ENCODE results near the gene CISH.

CISH gene

GRCh38 chr3:50562861-50563260, 48.7 kb downstream of the CISH start:
- no peak for TF ChIP-seq CTCF (IDR thresholded peaks at IDR 0.05; ENCODE audit: low read depth, low read length)
- peak; percentile 21 for DNase-seq (ENCODE audit: low read depth, low spot score)
- H3K4me3 ChIP-seq (ENCODE audit: low read depth, low read length) = no peak overlapping the region
- in situ Hi-C loops (cut with HindIII; ENCODE audit: low sequenced_read_pairs) = no loop called here

GRCh38 chr3:50559702-50560101, 51.9 kb downstream of the CISH start:
- no peak overlapping the region for H3K4me3 ChIP-seq (ENCODE audit: low read depth, low read length)
- in situ Hi-C loops (cut with HindIII; ENCODE audit: low sequenced_read_pairs) = no loop called here
- no peak for TF ChIP-seq CTCF (IDR thresholded peaks at IDR 0.05; ENCODE audit: low read depth, low read length)
- DNase-seq (ENCODE audit: low read depth, low spot score) = no peak

- TF ChIP-seq CTCF (IDR thresholded peaks at IDR 0.05; ENCODE audit: low read depth, low read length) = no peak
- H3K4me3 ChIP-seq (ENCODE audit: low read depth, low read length) = no peak overlapping the region
- in situ Hi-C loops (cut with HindIII; ENCODE audit: low sequenced_read_pairs) = no loop called here
- DNase-seq (ENCODE audit: low read depth, low spot score) = no peak
Measured at GRCh38 chr3:50557915-50558314, 53.7 kb downstream of the CISH start.

- no peak for TF ChIP-seq CTCF (IDR thresholded peaks at IDR 0.05; ENCODE audit: low read depth, low read length)
- in situ Hi-C loops (cut with HindIII; ENCODE audit: low sequenced_read_pairs) = no loop called here
- DNase-seq (ENCODE audit: low read depth, low spot score) = no peak
- no peak overlapping the region for H3K4me3 ChIP-seq (ENCODE audit: low read depth, low read length)
Measured at GRCh38 chr3:50557106-50557505, 54.5 kb downstream of the CISH start.

Measured in astrocyte of the spinal cord (primary cell).